CD4-positive, alpha-beta T cell treated with Interferon alpha-2 for 1 hour (primary cell): ENCODE data around the gene R3HCC1L.
"Not testable (repeated sequence)": the region's sequence is repeated elsewhere in the genome, so short reads cannot be mapped to it uniquely, and the experiment has no call there.

Experiments used
- DNase-seq, 2 donors: peaks; one replicate each; pipeline ENCODE4 v3.0.0-alpha.2; 2020 to 2022

R3HCC1L gene

DNA sequence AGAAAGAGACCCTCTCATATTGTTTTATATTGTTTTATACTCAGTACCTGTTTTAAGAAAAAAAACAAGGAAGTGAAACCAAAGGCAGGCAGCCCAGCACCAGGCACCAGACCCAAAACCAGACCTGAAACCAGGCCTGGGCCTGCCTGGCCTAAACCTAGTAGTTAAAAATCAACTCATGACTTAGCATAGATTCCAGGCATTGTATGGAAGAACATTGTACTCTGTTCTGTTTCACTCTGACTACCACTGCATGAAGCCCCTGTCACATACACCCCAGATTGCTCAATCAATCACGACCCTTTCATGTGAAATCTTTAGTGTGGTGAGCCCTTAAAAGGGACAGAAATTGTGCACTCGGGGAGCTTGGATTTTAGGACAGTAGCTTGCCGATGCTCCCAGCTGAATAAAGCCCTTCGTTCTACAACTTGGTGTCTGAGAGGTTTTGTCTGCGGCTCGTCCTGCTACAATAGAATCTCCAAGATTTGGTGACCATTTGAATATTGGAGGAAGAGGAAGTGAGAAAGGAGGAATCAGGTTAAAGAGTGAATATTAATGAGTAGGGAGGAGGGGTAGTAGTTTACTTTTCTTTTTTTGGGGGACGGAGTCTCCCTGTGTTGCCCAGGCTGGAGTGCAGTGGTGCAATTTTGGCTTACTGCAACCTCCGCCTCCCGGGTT, 1.2 kb upstream of the R3HCC1L start:
- DNase-seq = peak in 1 of 2 donors; percentile 51

DNA sequence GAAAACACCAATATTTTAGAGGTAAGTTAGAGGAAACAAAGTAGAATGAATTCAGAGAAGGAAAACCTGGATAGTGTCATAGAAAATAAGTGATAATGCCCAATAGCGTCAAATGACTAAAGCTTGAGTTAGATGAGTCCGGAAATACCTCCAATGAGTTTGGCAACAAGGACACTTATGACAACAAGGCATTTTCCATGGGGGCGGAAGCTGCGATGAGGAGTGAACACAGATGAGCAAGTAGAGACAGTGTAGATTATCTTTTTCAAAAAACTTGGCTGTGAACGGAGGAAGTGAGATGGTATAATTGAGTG, 383 bp upstream of the R3HCC1L start:
- no peak for DNase-seq

DNA sequence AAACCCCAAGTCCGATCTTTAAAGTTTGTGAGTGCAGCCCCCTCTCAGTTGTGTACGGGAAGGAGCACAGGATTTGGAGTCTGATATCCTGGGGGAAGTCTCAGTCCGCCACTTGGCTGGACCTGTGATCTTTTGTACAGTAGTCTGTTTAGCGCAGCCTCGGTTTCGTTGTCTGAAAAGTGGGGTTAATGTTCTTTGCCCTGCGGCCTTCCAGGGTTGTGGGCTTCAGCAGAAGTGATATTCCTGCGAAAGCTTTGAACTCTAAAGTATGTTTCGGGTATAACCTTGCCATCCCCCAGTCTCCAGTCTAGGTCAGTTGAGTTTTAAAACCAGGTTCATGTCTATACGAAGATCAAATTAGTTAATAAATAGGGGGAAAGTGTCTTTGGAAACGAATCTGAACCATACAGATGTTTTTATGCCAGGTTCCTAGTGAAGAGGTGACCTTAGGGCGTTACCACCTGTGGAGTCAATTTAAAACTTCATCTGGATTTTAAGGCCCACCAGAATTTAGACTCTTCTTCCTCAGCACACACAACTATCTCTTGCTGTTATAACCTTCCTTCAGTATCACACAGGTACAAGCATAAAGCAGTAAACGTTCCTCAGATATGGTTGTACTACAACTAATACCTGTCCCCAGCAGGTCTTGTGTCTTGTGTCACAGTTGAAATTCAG, 904 bp downstream of the R3HCC1L start:
- no peak for DNase-seq

DNA sequence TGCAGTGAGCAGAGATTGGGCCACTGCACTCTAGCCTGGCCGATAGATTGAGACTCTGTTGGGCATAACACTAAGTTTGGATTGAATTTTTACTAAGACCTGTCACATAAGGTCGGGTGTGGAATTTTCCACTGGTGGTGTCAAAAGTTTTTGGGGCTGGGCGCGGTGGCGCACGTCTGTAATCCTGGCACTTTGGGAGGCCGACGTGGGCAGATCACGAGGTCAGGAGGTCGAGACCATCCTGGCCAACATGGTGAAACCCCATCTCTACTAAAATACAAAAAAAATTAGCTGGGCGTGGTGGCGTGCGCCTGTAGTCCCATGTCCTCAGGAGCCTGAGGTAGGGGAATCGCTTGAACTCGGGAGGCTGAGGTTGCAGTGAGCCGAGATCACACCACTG, 2.3 kb downstream of the R3HCC1L start:
- DNase-seq = not testable (repeated sequence)

DNA sequence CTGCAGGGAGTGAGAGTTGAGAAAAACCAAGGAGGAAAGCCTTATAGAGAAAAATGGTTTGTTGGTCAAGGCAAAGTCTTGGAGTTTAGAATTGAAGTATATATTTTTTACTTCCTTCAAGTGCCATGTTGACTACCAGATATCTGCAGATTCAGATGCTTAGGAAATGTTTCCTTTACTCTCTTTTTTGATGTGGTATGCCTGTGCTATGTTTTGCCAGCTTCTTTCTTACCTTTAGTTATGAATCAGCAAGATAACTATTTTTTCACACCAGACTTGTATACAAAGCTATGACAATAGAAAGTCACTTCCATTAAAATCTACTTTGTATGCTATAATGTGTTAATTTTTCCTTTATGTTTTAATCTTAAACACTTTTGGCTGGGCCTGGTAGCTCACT, 3.6 kb downstream of the R3HCC1L start:
- peak in 1 of 2 donors; percentile 28 for DNase-seq

DNA sequence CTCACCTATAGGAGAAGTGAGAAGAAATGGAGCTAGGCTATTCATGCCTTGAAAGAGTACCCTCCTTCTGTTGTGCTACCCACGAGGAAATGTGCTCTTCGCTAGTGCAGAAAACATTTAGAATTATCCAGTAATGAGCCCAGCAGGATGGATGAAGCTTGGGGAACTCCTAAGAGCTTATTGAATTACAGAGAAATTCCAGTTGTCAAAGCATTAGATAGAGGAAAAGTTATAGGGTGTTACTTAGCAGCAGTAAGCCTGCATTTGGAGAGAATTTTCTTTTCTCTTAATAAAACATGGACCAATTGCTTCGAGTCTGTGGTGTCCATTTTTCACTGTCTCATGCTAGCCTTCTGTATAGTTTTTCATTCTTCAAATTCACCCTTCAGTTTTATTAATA, 5.0 kb downstream of the R3HCC1L start:
- DNase-seq = no peak

DNA sequence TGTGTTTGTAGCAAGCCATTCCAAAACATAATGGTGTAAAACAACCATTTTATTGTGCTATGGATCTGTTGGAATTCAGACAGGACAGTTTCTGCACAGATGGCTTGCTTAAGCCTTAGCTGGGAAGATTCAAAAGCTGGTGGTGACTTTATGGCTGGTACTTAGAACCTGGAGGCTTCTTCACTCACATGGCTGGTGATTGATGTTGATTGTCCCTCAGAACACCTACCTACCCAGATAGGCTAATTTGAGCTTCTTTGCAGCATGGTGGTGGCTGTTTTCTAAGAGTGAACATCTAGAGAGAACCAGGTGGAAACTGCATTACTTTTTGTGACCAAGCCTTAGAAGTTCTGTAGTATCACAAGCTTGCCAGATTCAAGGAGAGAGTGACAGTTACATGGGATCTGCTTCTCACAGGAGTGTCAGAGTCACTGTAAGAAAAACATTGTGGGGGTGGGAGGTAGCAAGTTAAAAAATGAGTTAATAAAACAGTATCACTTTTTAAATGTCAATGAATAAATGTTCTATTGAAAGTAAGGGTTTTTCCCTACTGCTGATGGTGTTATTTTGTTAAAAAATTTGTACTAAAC, 7.1 kb downstream of the R3HCC1L start:
- no peak for DNase-seq

DNA sequence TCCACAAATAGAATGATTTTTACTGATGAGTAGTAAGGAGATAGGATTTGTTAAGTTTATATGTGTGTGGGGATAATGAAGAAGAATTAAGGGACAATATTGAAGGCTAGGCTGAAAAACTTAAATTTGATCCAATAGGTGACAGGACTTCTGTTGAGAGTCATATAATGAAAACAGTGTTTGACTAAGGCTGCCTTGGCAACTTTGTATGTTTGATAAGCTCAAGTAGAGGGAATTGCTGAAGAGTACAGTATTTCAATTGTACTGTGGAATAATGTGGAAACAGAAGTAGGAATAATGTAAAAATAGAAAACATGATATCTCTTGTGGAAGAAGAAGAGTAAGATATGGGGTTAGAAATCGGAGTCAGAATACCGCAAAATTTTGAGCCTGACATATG, 10.5 kb downstream of the R3HCC1L start:
- no peak for DNase-seq

DNA sequence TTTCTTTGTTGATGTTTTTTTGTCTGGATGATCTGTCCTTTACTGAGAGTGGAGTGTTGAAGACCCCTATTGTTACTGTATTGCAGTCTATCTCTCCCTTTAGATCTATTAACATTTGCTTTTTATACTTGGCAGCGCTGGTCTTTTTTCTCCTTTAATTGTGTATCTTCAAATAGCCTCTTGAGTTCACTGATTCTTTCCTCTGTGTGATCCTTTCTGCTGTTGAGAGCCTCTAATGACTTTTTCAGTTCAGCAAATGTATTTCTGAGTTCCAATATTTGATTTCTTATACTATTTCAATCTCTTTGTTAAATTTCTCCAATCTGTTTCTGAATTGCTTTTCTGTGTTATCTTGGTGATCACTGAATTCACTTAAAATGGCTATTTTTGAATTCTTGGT, 15.4 kb downstream of the R3HCC1L start:
- no peak for DNase-seq

DNA sequence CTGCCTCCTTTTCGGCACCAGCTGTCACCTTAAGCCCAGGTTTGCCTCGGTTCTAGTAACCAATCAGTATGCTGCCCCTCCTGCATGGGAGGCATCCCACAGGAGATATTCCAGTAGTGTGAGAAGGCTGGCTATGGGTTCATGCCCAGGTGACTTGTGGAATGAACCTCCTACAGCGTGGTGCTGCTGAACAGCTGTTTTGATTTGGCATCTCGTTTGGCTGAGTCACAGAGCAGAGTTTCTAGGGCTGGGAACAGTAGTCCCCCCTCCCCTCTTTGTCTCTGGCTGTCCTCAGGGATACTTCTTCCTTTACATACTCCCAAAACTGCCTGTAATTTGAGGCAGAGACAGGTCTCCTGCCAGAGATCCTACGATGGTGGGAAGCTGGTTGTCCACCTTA, 16.1 kb downstream of the R3HCC1L start:
- DNase-seq = no peak

DNA sequence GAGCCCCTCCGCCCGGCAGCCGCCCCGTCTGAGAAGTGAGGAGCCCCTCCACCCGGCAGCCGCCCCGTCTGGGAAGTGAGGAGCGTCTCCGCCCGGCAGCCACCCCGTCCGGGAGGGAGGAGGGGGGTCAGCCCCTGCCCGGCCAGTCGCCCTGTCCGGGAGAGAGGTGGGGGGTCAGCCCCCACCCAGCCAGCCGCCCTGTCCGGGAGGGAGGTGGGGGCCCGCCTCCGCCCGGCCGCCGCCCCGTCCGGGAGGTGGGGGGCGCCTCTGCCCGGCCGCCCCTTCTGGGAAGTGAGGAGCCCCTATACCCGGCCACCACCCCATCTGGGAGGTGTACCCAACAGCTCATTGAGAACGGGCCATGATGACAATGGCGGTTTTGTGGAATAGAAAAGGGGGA, 18.3 kb downstream of the R3HCC1L start:
- not testable (repeated sequence) for DNase-seq

DNA sequence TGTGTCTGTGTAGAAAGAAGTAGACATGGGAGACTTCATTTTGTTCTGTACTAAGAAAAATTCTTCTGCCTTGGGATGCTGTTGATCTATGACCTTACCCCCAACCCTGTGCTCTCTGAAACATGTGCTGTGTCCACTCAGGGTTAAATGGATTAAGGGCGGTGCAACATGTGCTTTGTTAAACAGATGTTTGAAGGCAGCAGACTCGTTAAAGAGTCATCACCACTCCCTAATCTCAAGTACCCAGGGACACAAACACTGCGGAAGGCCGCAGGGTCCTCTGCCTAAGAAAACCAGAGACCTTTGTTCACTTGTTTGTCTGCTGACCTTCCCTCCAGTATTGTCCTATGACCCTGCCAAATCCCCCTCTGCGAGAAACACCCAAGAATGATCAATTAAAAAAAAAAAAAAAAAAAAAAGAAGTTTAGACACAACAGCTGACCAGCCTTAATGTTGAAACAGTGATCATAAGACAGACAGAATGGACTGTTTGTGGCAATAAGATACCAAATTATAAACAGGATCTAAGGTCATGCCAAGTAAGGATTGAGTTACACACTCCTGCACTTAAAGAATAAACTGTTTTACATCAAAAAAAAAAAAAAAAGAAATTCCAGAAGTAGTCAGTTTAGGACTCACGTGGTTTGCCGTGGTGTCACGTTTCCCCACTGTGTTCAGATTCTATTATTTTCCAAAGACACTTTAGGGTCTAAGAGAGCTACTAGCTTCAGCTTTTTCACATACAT, 18.9 kb downstream of the R3HCC1L start:
- DNase-seq = not testable (repeated sequence)

DNA sequence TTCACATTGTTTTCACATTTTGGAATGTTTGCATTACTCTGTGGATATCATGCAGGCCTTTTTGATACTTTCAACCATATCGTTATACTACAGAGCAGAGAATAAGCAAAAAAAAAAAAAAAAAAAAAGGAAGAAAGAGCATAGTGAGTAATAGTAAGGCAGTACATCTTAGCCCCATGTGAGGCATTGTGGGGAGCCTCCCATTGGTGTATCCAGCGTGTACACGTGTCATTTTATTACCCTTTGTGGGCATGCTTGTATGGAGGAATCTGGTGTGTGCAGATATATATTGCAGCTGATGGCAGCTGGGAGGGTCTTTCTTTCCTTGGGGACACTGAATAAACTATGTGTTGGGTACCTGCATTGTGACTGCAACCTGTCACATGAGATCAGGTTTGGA, 19.6 kb downstream of the R3HCC1L start:
- DNase-seq = no peak

DNA sequence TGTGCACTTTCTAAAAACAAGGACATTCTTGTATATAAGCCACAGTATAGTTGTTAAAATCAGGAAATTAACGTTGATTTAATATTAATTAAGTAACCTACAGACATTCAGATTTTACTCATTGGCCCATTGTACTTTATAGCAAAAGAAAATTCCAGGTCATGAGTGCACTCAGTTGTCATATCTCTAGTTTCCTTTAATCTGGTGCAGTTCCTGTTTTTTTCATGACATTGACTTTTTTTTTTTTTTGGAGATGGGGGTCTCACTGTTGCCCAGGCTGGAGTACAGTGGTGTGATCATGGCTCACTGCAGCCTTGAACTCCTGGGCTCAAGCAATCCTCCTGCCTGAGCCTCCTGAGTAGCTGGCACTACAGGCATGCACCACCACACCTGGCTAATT, 24.1 kb downstream of the R3HCC1L start:
- DNase-seq = no peak

DNA sequence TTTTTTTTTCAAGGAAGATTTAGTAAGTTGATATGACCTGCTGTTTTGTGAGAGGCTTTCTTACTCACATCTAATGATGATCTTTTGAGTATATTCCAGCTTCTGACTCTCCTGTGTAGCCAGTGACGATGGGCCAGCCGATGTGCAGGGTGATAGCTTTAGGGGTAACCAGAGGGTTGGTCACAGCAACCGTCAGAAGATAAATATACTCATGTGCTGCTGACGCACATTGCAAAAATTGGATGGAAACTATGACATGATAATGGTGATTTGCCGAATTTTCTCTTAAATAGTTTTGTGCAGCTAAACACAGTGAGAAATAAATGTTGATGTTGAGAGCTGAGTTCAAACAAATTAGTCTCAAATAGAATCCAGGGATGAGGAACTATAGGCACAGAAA, 29.5 kb downstream of the R3HCC1L start:
- DNase-seq = no peak

DNA sequence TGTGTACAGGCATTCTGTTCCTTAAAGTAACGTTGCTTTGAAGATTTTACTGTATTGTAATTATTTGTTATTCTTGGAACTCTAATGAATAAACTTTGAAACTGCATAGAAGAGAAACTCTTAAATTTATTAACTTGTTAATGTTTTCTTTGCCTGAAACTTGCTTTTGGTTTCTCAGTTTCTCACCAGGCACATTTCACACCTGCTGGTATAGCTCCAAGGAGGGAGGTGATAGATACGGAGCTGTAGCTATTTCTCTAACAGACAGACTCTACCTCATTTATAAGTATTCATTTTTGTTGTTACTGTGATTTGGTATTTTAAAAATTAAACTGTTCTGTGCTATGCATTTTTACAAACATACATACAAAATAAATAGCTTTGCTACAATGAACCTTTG, 32.7 kb downstream of the R3HCC1L start:
- DNase-seq = no peak

DNA sequence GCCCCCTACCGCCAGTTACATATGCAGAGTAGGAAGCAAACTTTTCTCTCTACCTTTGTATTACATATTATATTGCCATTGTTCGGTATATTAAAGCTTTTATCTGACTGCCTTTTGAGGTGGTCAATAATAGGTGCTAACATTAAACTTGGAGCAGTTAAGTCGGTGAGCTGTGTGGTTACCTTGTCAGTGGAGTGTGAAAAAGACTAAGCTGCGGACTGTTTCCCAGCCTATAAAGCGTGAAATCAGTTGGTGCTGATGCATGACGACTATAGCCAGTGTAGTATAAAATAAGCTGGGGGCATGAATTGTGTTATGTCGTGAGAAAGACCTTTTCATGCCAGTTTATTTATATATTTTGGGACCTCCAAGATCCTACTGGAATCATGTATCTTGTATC, 33.7 kb downstream of the R3HCC1L start:
- no peak for DNase-seq

DNA sequence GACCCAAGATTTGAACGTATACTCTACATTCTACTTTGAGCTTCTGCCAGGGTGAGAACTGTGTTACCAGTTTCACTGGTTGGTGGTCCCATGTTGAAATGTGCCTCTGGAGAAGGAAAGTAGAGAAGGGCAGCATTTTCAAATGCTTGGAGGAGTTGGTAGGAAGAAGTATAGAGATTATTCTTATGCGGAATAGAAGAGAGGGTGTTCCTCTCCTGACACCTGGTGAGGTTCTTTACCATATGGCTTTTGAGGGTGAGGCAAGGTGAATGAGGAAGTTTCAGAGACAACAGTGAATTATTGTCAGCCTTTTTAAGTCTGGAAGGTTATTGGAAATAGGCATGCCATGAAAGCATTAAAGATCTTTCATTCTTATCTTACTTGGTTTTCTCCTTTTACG, 34.3 kb downstream of the R3HCC1L start:
- DNase-seq = no peak

DNA sequence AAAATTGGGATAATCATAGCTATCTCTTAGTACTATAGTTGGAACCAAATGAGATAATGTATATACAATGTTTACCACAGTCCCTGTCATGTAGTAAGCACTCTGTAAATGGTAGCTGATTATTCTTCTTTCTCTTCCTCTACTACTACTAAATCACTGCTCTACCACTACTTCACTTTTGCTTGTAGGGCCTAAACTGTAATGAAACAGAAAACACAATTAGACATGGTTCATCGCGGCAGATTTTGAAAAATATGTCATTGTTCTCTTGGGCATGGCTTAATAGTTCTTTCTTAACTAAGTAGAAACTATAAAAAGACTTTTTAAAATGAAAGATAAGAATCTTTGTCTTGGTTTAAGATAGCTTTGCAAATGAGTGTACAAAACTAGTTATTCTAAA, 34.9 kb downstream of the R3HCC1L start:
- no peak for DNase-seq

DNA sequence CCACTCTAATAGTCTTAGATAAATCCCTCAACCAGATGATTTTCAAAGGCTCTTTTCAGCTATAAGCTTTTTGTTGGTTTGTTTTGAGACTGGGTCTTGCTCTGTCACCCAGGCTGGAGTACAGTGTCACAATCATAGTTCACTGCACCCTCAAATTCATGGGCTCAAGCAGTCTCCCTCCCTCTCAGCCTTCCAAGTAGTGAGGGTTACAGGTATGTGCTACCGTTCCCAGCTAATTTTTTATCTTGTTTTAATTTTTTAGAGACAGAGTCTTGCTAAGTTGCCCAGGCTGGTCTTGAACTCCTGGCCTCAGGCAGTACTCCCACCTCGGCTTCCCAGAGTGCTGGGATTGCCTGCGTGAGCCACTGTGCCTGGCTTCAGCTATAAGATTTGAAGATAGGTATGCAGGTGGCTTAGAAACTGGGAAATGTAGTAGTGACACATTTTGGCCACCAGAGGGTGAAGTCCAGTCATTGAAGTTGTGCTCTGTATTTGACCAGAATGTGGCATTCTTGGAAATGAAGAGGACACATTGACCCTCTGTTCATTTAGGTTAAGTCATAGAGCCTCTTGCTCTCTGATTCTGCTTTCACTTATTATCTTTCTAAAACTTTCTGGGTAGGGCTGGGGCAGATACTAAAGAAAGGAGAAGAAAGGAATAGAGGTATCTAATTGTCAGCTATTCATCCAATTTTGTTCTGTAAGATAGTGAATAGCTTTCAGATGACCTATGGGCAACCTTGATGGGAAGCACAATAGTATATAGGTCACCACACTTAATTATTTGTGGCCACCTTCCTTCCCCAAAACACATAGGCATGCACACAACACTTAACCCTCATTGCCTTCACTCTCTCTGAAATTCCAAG, 36.0 kb downstream of the R3HCC1L start:
- peak; percentile 2 to 48 for DNase-seq

DNA sequence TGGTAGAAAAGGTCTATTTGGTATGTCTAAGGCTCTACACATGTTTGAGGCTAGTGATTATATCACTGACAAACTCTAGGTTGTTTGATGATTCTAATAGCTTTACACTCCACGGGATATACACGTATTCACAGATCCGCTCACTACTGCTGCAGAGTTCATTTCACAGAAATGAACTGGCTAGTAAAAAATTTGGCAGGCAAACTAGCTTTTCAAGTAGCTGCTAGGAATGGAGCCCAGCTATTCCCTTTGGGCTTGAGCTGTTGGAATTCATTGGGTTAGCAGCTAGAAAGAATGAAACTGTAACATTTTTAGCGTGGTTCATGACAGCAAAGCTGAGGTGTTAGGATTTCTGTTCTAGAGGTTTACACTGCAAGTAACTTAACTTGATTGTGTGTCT, 37.6 kb downstream of the R3HCC1L start:
- no peak for DNase-seq

DNA sequence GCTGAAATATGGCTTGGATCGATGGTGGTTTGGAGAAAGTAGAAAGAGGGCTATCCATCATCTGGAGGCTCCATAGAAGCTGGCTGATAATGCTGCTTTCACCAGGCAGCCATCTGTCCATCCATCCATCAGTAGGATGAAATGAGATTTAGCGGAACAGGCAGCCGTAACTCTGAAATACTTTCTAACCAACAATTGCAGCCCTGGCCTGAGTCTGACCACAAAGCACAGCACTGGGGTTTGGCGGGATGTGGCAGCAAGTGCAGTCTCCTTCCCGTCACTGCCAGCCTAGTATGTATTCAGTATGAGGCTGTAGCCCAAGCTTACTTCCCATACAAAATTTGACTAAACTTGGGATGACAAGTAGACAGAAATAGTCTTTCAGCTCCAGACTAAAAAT, 38.0 kb downstream of the R3HCC1L start:
- no peak for DNase-seq

DNA sequence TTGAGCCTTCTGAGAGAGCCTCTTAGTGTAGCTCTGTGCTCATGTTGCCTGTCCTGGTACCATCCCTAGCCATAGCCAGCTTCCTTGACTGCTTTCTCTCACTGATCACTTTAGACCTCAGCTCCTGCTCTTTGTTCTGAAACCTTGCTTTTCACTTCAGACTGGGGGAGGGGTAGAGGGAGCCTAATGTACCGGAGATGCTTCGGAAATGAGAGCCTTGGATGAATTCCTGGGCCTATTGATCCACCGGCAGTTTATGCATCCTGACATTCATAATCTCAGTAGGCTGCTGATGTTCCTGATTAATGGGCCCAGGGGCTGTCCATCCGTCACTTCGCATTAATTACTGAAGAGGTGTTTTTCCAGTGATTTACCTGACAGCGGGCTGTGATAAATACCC, 38.8 kb downstream of the R3HCC1L start:
- no peak for DNase-seq
